ENCODE data around the gene SRPRB.
A peak's percentile ranks its signal among the peaks of the same experiment; 100 is the strongest.
"Not testable (repeated sequence)": the region's sequence is repeated elsewhere in the genome, so short reads cannot be mapped to it uniquely, and the experiment has no call there.

SRPRB gene

GRCh38 chr3:133776794-133777438 is 28.7 kb upstream of the SRPRB start:
- in situ Hi-C loops (cut with MboI; ENCODE audit: low pct_unique_long_range_greater_than_20kb, low sequenced_read_pairs): no loop called here
- no peak for DNase-seq

- in situ Hi-C loops (cut with MboI; ENCODE audit: low pct_unique_long_range_greater_than_20kb, low sequenced_read_pairs): no loop called here
- DNase-seq: no peak
Measured at GRCh38 chr3:133777807-133778568, 27.6 kb upstream of the SRPRB start.

GRCh38 chr3:133779626-133780203 is 25.9 kb upstream of the SRPRB start:
- in situ Hi-C loops (cut with MboI; ENCODE audit: low pct_unique_long_range_greater_than_20kb, low sequenced_read_pairs): no loop called here
- DNase-seq: no peak

- DNase-seq; in situ Hi-C loops (cut with MboI; ENCODE audit: low pct_unique_long_range_greater_than_20kb, low sequenced_read_pairs): not testable (repeated sequence)
Measured at GRCh38 chr3:133780756-133781155, 24.9 kb upstream of the SRPRB start.

- no peak for DNase-seq
- in situ Hi-C loops (cut with MboI; ENCODE audit: low pct_unique_long_range_greater_than_20kb, low sequenced_read_pairs): no loop called here
Measured at GRCh38 chr3:133781570-133781969, 24.0 kb upstream of the SRPRB start.

GRCh38 chr3:133782454-133782853 is 23.2 kb upstream of the SRPRB start:
- DNase-seq: no peak
- in situ Hi-C loops (cut with MboI; ENCODE audit: low pct_unique_long_range_greater_than_20kb, low sequenced_read_pairs): no loop called here

GRCh38 chr3:133783762-133784161 is 21.9 kb upstream of the SRPRB start:
- in situ Hi-C loops (cut with MboI; ENCODE audit: low pct_unique_long_range_greater_than_20kb, low sequenced_read_pairs): no loop called here
- no peak for DNase-seq

GRCh38 chr3:133788024-133788423 is 17.6 kb upstream of the SRPRB start:
- DNase-seq: no peak
- in situ Hi-C loops (cut with MboI; ENCODE audit: low pct_unique_long_range_greater_than_20kb, low sequenced_read_pairs): no loop called here

GRCh38 chr3:133792171-133792763 is 13.3 kb upstream of the SRPRB start:
- in situ Hi-C loops (cut with MboI; ENCODE audit: low pct_unique_long_range_greater_than_20kb, low sequenced_read_pairs): no loop called here
- peak; percentile 30 for DNase-seq

- in situ Hi-C loops (cut with MboI; ENCODE audit: low pct_unique_long_range_greater_than_20kb, low sequenced_read_pairs): no loop called here
- DNase-seq: no peak
Measured at GRCh38 chr3:133797396-133798105, 8.1 kb upstream of the SRPRB start.

GRCh38 chr3:133799794-133800585 is 5.6 kb upstream of the SRPRB start:
- in situ Hi-C loops (cut with MboI; ENCODE audit: low pct_unique_long_range_greater_than_20kb, low sequenced_read_pairs): no loop called here
- peak; percentile 16 for DNase-seq

- no peak for DNase-seq
Measured at GRCh38 chr3:133803469-133803868, 2.1 kb upstream of the SRPRB start.

GRCh38 chr3:133804896-133805295 is 719 bp upstream of the SRPRB start:
- no peak for DNase-seq
- in situ Hi-C loops (cut with MboI; ENCODE audit: low pct_unique_long_range_greater_than_20kb, low sequenced_read_pairs): no loop called here

More at GRCh38 chr3:133803469-133803868, 2.1 kb upstream of the SRPRB start:
- in situ Hi-C loops (cut with MboI; ENCODE audit: low pct_unique_long_range_greater_than_20kb, low sequenced_read_pairs): no loop called here

GRCh38 chr3:133805384-133805701 is 272 bp upstream of the SRPRB start:
- in situ Hi-C loops (cut with MboI; ENCODE audit: low pct_unique_long_range_greater_than_20kb, low sequenced_read_pairs): no loop called here
- DNase-seq: no peak

GRCh38 chr3:133812872-133813271 is 7.3 kb downstream of the SRPRB start:
- in situ Hi-C loops (cut with MboI; ENCODE audit: low pct_unique_long_range_greater_than_20kb, low sequenced_read_pairs): no loop called here
- no peak for DNase-seq

GRCh38 chr3:133815386-133815785 is 9.8 kb downstream of the SRPRB start:
- in situ Hi-C loops (cut with MboI; ENCODE audit: low pct_unique_long_range_greater_than_20kb, low sequenced_read_pairs): no loop called here
- no peak for DNase-seq

GRCh38 chr3:133820129-133820528 is 14.5 kb downstream of the SRPRB start:
- in situ Hi-C loops (cut with MboI; ENCODE audit: low pct_unique_long_range_greater_than_20kb, low sequenced_read_pairs): no loop called here
- no peak for DNase-seq

- DNase-seq: no peak
- in situ Hi-C loops (cut with MboI; ENCODE audit: low pct_unique_long_range_greater_than_20kb, low sequenced_read_pairs): no loop called here
Measured at GRCh38 chr3:133820889-133821675, 15.5 kb downstream of the SRPRB start.

Data from KBM-7 (cell line).